Left lung (tissue), 10 donors: ENCODE data around the gene NDUFS8. TPM values are rescaled to one million over a fixed set of nuclear protein-coding genes. Genes with fewer than 3 reads are reported as not detected.
A peak's percentile ranks its signal among the peaks of the same experiment; 100 is the strongest.

Experiments used
- ATAC-seq: fragments of 200-7000 bp; cut with Tn5 transposase; one replicate; pipeline ENCODE4 v1.9.1; 2020; ENCODE audit warnings: moderate library complexity
- DNase-seq, 4 donors: peaks; one replicate each; pipeline ENCODE4 v3.0.0-alpha.2; 2013 to 2020
- H3K27ac ChIP-seq, 2 donors: fragments of 200-600 bp; sonication (generic) in 1 of 2; one replicate each; pipeline versions ENCODE4 v1.5.0 to v1.8.0; 2020 to 2021
- H3K27me3 ChIP-seq, 2 donors: fragments of 200-600 bp; sonication (generic) in 1 of 2; one replicate each; pipeline versions ENCODE4 v1.5.0 to v1.8.0; 2020 to 2021
- H3K36me3 ChIP-seq, 2 donors: fragments of 200-600 bp; sonication (generic) in 1 of 2; one replicate each; pipeline versions ENCODE4 v1.5.0 to v1.8.0; 2020 to 2021
- H3K4me1 ChIP-seq, 2 donors: fragments of 200-600 bp; one replicate each; pipeline ENCODE4 v1.8.0; 2021
- H3K4me3 ChIP-seq, 2 donors: fragments of 200-600 bp; sonication (generic) in 1 of 2; one replicate each; pipeline versions ENCODE4 v1.5.0 to v1.8.0; 2020 to 2021; ENCODE audit warnings: mild to moderate bottlenecking in 1 of 2
- H3K9me3 ChIP-seq, 2 donors: fragments of 200-600 bp; sonication (generic) in 1 of 2; one replicate each; pipeline versions ENCODE4 v1.5.0 to v1.8.0; 2020 to 2021
- CTCF ChIP-seq, 2 donors: fragments of 200-600 bp; sonication (generic) in 1 of 2; IDR thresholded peaks; one replicate each; pipeline versions ENCODE4 v1.5.0 to v1.8.0; 2021; ENCODE audit warnings: antibody characterized with exemption in 2 of 2
- intact Hi-C, 2 donors: fragments of 100-400 bp; cut with DNase I; formaldehyde crosslinking; loops; one replicate each; pipeline versions ENCODE4 v1.11.2 to v1.14.2; 2022
- polyA plus RNA-seq, 6 donors: library from polyadenylated mRNA; unstranded; fragments of 120-200 nt; gene quantifications; one replicate each; pipeline ENCODE4 v1.2.1, GENCODE V29; 2013; ENCODE audit not compliant: insufficient read length in 6 of 6
- total RNA-seq, 2 donors: library from RNA; stranded (reverse); fragmentation: NEBNext Ultra II Directional; extraction: Animal tissue kit (Norgen Biotek cat#: 25700); gene quantifications; one replicate each; pipeline ENCODE4 v1.2.1, GENCODE V29; 2021
- donor health status: DM: no; HTN: yes; CAD: no.
- donor health status: DM: no; HTN: no; CAD: no.

The NDUFS8 gene
- total and polyA plus RNA-seq, 8 donors: 44.8 to 151 (median 57.5) TPM

- Histone ChIP-seq H3K27me3 (no peaks in the 10 kb centered on the region), H3K9me3 (no peaks in the 10 kb centered on the region), H3K27ac (peak overlapping the region; percentile 65 to 85), H3K4me1 (peaks cover 43 to 73% of the 10 kb centered on the region in 2 donors), H3K36me3 (peaks cover 0 to 15% of the 10 kb centered on the region in 2 donors), H3K4me3 (no peak overlapping the region)
- DNase-seq (peak in 3 of 4 donors; percentile 87 to 91 (median 90)), ATAC-seq (peak; percentile 53)
- no peak for TF ChIP-seq CTCF (IDR thresholded peaks at IDR 0.05)
- intact Hi-C loops: no loop called here
These were observed 16.1 kb upstream of the NDUFS8 start for GRCh38 chr11:68014157-68014946.

GRCh38 chr11:68014947-68015447 is 15.5 kb upstream of the NDUFS8 start:
- Histone ChIP-seq H3K9me3 (no peaks in the 10 kb centered on the region), H3K4me3 (no peak overlapping the region), H3K27ac (peak overlapping the region; percentile 65 to 85), H3K4me1 (peaks cover 40 to 73% of the 10 kb centered on the region in 2 donors), H3K36me3 (peaks cover 0 to 21% of the 10 kb centered on the region in 2 donors), H3K27me3 (no peaks in the 10 kb centered on the region)
- TF ChIP-seq CTCF (IDR thresholded peaks at IDR 0.05): no peak
- ATAC-seq (no peak), DNase-seq (peak in 2 of 4 donors; percentile 32 to 74)
- intact Hi-C loops: no loop called here

GRCh38 chr11:68015467-68015866 is 15.0 kb upstream of the NDUFS8 start:
- ATAC-seq: no peak
- Histone ChIP-seq H3K9me3 (no peaks in the 10 kb centered on the region), H3K4me3 (no peak overlapping the region), H3K36me3 (peaks cover 0 to 21% of the 10 kb centered on the region in 2 donors), H3K27ac (peak overlapping the region; percentile 65 to 85), H3K27me3 (no peaks in the 10 kb centered on the region), H3K4me1 (peaks cover 39 to 73% of the 10 kb centered on the region in 2 donors)
- intact Hi-C loops: no loop called here
- no peak for DNase-seq
- TF ChIP-seq CTCF (IDR thresholded peaks at IDR 0.05): no peak

GRCh38 chr11:68016161-68016903 is 14.1 kb upstream of the NDUFS8 start:
- intact Hi-C loops: no loop called here
- Histone ChIP-seq H3K4me1 (peaks cover 34 to 70% of the 10 kb centered on the region in 2 donors), H3K27ac (peak overlapping the region in 1 of 2 donors; percentile 45), H3K36me3 (peaks cover 0 to 26% of the 10 kb centered on the region in 2 donors), H3K27me3 (no peaks in the 10 kb centered on the region), H3K4me3 (no peak overlapping the region), H3K9me3 (no peaks in the 10 kb centered on the region)
- no peak for ATAC-seq
- no peak for DNase-seq
- no peak for TF ChIP-seq CTCF (IDR thresholded peaks at IDR 0.05)
